ENCODE results near the gene DCTN4. TPM values are rescaled to one million over a fixed set of nuclear protein-coding genes. Genes with fewer than 3 reads are reported as not detected.

The DCTN4 gene
- total RNA-seq, 1 donor from 2014 or later, result 83.3 TPM

- no peak overlapping the region for H3K27ac Mint-ChIP-seq (ENCODE audit: unreplicated experiment)
- H3K4me1 Mint-ChIP-seq, result no peaks in the 10 kb centered on the region
- no peaks in the 10 kb centered on the region for H3K9me3 Mint-ChIP-seq
- H3K4me3 Mint-ChIP-seq, result peak overlapping the region; percentile 6
- H3K36me3 Mint-ChIP-seq (ENCODE audit: low read depth), result peaks cover 7% of the 10 kb centered on the region
- no peak for TF ChIP-seq CTCF (conservative IDR thresholded peaks at IDR 0.05)
- H3K27me3 Mint-ChIP-seq (ENCODE audit: low read depth), result peaks cover 2% of the 10 kb centered on the region
- no peak for DNase-seq (ENCODE audit: low read depth, low spot score)
These were observed 55.1 kb downstream of the DCTN4 start for GRCh38 chr5:150703762-150704161.

GRCh38 chr5:150700594-150701377, 58.0 kb downstream of the DCTN4 start, which contains the start of gene RBM22:
Gene RBM22, minus strand, starts transcription at chr5:150701062. Its CDS starts 77 bp downstream, at chr5:150700985.
- Mint-ChIP-seq H3K4me3 (peak within 1 kb of the TSS; percentile 60), H3K9me3 (no peaks in the 10 kb centered on the region), H3K4me1 (no peaks in the 10 kb centered on the region), H3K36me3 (ENCODE audit: low read depth) (peaks cover 4% of the 10 kb centered on the region), H3K27me3 (ENCODE audit: low read depth) (peaks cover 2% of the 10 kb centered on the region), H3K27ac (ENCODE audit: unreplicated experiment) (no peak within 1 kb of the TSS)
- peak; percentile 71 for TF ChIP-seq CTCF (conservative IDR thresholded peaks at IDR 0.05)
- peak; percentile 82 for DNase-seq (ENCODE audit: low read depth, low spot score)

GRCh38 chr5:150700246-150700593, 58.6 kb downstream of the DCTN4 start:
- no peaks in the 10 kb centered on the region for H3K9me3 Mint-ChIP-seq
- no peak for DNase-seq (ENCODE audit: low read depth, low spot score)
- H3K4me3 Mint-ChIP-seq, result no peak overlapping the region
- TF ChIP-seq CTCF (conservative IDR thresholded peaks at IDR 0.05), result no peak
- no peaks in the 10 kb centered on the region for H3K4me1 Mint-ChIP-seq
- no peak overlapping the region for H3K27ac Mint-ChIP-seq (ENCODE audit: unreplicated experiment)
- peaks cover 4% of the 10 kb centered on the region for H3K36me3 Mint-ChIP-seq (ENCODE audit: low read depth)
- H3K27me3 Mint-ChIP-seq (ENCODE audit: low read depth), result peaks cover 2% of the 10 kb centered on the region

GRCh38 chr5:150694612-150695011, 64.2 kb downstream of the DCTN4 start:
- Mint-ChIP-seq H3K9me3 (no peaks in the 10 kb centered on the region), H3K27me3 (ENCODE audit: low read depth) (no peaks in the 10 kb centered on the region), H3K36me3 (ENCODE audit: low read depth) (peaks cover 7% of the 10 kb centered on the region), H3K27ac (ENCODE audit: unreplicated experiment) (no peak overlapping the region), H3K4me3 (no peak overlapping the region), H3K4me1 (no peaks in the 10 kb centered on the region)
- TF ChIP-seq CTCF (conservative IDR thresholded peaks at IDR 0.05), result no peak
- DNase-seq (ENCODE audit: low read depth, low spot score), result no peak

GRCh38 chr5:150692276-150692675, 66.5 kb downstream of the DCTN4 start:
- TF ChIP-seq CTCF (conservative IDR thresholded peaks at IDR 0.05), result no peak
- peaks cover 10% of the 10 kb centered on the region for H3K36me3 Mint-ChIP-seq (ENCODE audit: low read depth)
- no peak for DNase-seq (ENCODE audit: low read depth, low spot score)
- no peak overlapping the region for H3K4me3 Mint-ChIP-seq
- H3K9me3 Mint-ChIP-seq, result no peaks in the 10 kb centered on the region
- H3K27ac Mint-ChIP-seq (ENCODE audit: unreplicated experiment), result no peak overlapping the region
- no peaks in the 10 kb centered on the region for H3K4me1 Mint-ChIP-seq
- no peaks in the 10 kb centered on the region for H3K27me3 Mint-ChIP-seq (ENCODE audit: low read depth)

Measured in neural crest cell (in vitro differentiated cells).